Stimulated activated CD8-positive, alpha-beta memory T cell treated with anti-CD3 and anti-CD28 coated beads, Interleukin-12 subunit alpha, Interleukin-12 subunit beta, amount 100 ng/mL, for 24 hours (primary cell): Measurements from ENCODE around the gene NECTIN4.
"Not testable (repeated sequence)": the region's sequence is repeated elsewhere in the genome, so short reads cannot be mapped to it uniquely, and the experiment has no call there.

Source experiments
- DNase-seq: peaks from one replicate; pipeline ENCODE4 v3.0.0-alpha.2; 2020; ENCODE audit errors: extremely low read depth

Gene NECTIN4

GRCh38 chr1:161054805-161055204 lies 34.6 kb downstream of the NECTIN4 start:
- no peak for DNase-seq

- DNase-seq: no peak
Observed at GRCh38 chr1:161054232-161054631, 35.1 kb downstream of the NECTIN4 start.

GRCh38 chr1:161052899-161053298 lies 36.5 kb downstream of the NECTIN4 start:
- DNase-seq: no peak

- DNase-seq: no peak
Observed at GRCh38 chr1:161051219-161051618, 38.1 kb downstream of the NECTIN4 start.

GRCh38 chr1:161048949-161049722 lies 40.2 kb downstream of the NECTIN4 start:
- no peak for DNase-seq

GRCh38 chr1:161047436-161048420 lies 41.6 kb downstream of the NECTIN4 start:
- DNase-seq: no peak

- no peak for DNase-seq
Observed at GRCh38 chr1:161046605-161047228, 42.6 kb downstream of the NECTIN4 start.

- DNase-seq: peak; percentile 82
Observed at GRCh38 chr1:161045736-161046604, 43.4 kb downstream of the NECTIN4 start, which contains the start of gene USF1. TSS of gene USF1 (minus strand) at chr1:161045977. CDS start at chr1:161043275, 2,702 bp downstream.

- no peak for DNase-seq
Observed at GRCh38 chr1:161044908-161045735, 44.2 kb downstream of the NECTIN4 start.

GRCh38 chr1:161044535-161044907 lies 44.8 kb downstream of the NECTIN4 start:
- DNase-seq: no peak

GRCh38 chr1:161039546-161039945 lies 49.8 kb downstream of the NECTIN4 start:
- DNase-seq: no peak

- no peak for DNase-seq
Observed at GRCh38 chr1:161039154-161039545, 50.2 kb downstream of the NECTIN4 start.

GRCh38 chr1:161038523-161039153 lies 50.7 kb downstream of the NECTIN4 start, which contains the start of gene TSTD1:
TSS of gene TSTD1 (minus strand) at chr1:161038964. CDS start at chr1:161038889, 75 bp downstream.
- DNase-seq: peak; percentile 60

GRCh38 chr1:161037661-161038522 lies 51.5 kb downstream of the NECTIN4 start:
- DNase-seq: no peak

GRCh38 chr1:161033751-161034150 lies 55.6 kb downstream of the NECTIN4 start:
- DNase-seq: no peak

- DNase-seq: no peak
Observed at GRCh38 chr1:161032409-161032808, 56.9 kb downstream of the NECTIN4 start.

GRCh38 chr1:161031874-161032273 lies 57.5 kb downstream of the NECTIN4 start:
- DNase-seq: no peak

- not testable (repeated sequence) for DNase-seq
Observed at GRCh38 chr1:161029466-161029865, 59.9 kb downstream of the NECTIN4 start.

GRCh38 chr1:161026954-161027353 lies 62.4 kb downstream of the NECTIN4 start:
- DNase-seq: not testable (repeated sequence)
